SJSA1 (cell line): ENCODE measurements around the gene TULP4. TPM values are rescaled to one million over a fixed set of nuclear protein-coding genes. Genes with fewer than 3 reads are reported as not detected.
"Not testable (repeated sequence)": the region's sequence is repeated elsewhere in the genome, so short reads cannot be mapped to it uniquely, and the experiment has no call there.

ENCODE experiments used
- DNase-seq, 2 experiments: peaks; one replicate each; pipeline ENCODE4 v3.0.0-alpha.2; 2015 to 2020; ENCODE audit warnings: low spot score in 2 of 2, low read depth in 1 of 2
- H3K27ac ChIP-seq: fragments of 250-450 bp; sonication (Bioruptor Pico); 2 replicates; pipeline ENCODE4 v1.5.1; 2020; ENCODE audit warnings: mild to moderate bottlenecking, moderate library complexity
- H3K27me3 ChIP-seq: fragments of 250-450 bp; sonication (Bioruptor Pico); replicated peaks from 2 replicates; pipeline ENCODE4 v1.5.1; 2020; ENCODE audit warnings: mild to moderate bottlenecking, moderate library complexity
- H3K36me3 ChIP-seq: fragments of 250-450 bp; sonication (Bioruptor Pico); 2 replicates; pipeline ENCODE4 v1.5.1; 2020; ENCODE audit warnings: mild to moderate bottlenecking
- H3K4me1 ChIP-seq: fragments of 250-450 bp; sonication (Bioruptor Pico); replicated peaks from 2 replicates; pipeline ENCODE4 v1.6.1; 2021; ENCODE audit warnings: mild to moderate bottlenecking
- H3K4me3 ChIP-seq: fragments of 250-450 bp; sonication (Bioruptor Pico); 2 replicates; pipeline ENCODE4 v1.5.1; 2020; ENCODE audit warnings: mild to moderate bottlenecking
- H3K9me3 ChIP-seq: fragments of 250-450 bp; sonication (Bioruptor Pico); replicated peaks from 2 replicates; pipeline ENCODE4 v1.5.1; 2020; ENCODE audit warnings: mild to moderate bottlenecking
- total RNA-seq: library from RNA; depleted of rRNA; stranded (reverse); fragments of >200 nt; shearing (Covaris generic); gene quantifications from 2 replicates; pipeline ENCODE4 v1.2.3, GENCODE V29; 2014

The TULP4 gene
- total RNA-seq, 1 experiment from 2014 or later: 70.1 TPM

- peak; percentile 62 to 71 for DNase-seq
- Histone ChIP-seq H3K4me1 (peaks cover 24% of the 10 kb centered on the region), H3K4me3 (no peak overlapping the region), H3K9me3 (no peaks in the 10 kb centered on the region), H3K27me3 (no peaks in the 10 kb centered on the region), H3K27ac (peak overlapping the region; percentile 53), H3K36me3 (peaks cover 10% of the 10 kb centered on the region)
These were observed 163.4 kb downstream of the TULP4 start for GRCh38 chr6:158475344-158476302.

- DNase-seq: no peak
- Histone ChIP-seq H3K27me3 (no peaks in the 10 kb centered on the region), H3K9me3 (no peaks in the 10 kb centered on the region), H3K36me3 (peaks cover 17% of the 10 kb centered on the region), H3K4me1 (peaks cover 30% of the 10 kb centered on the region), H3K27ac (no peak overlapping the region; the same call in 1 of the 2 replicates), H3K4me3 (no peak overlapping the region)
These were observed 164.1 kb downstream of the TULP4 start for GRCh38 chr6:158476389-158476788.

- not testable (repeated sequence) for H3K27ac ChIP-seq, DNase-seq, H3K27me3 ChIP-seq, H3K9me3 ChIP-seq, H3K4me3 ChIP-seq
- peaks cover 43% of the 10 kb centered on the region for H3K4me1 ChIP-seq
- peaks cover 24% of the 10 kb centered on the region for H3K36me3 ChIP-seq
These were observed 165.5 kb downstream of the TULP4 start for GRCh38 chr6:158477722-158478121.

- Histone ChIP-seq H3K36me3 (peaks cover 34% of the 10 kb centered on the region), H3K27me3 (no peaks in the 10 kb centered on the region), H3K4me1 (peaks cover 26% of the 10 kb centered on the region), H3K4me3 (no peak overlapping the region), H3K27ac (no peak overlapping the region), H3K9me3 (no peaks in the 10 kb centered on the region)
- no peak for DNase-seq
These were observed 168.7 kb downstream of the TULP4 start for GRCh38 chr6:158480989-158481388.

- Histone ChIP-seq H3K27me3 (no peaks in the 10 kb centered on the region), H3K4me1 (peaks cover 19% of the 10 kb centered on the region), H3K27ac (peak overlapping the region; percentile 3), H3K36me3 (peaks cover 31% of the 10 kb centered on the region), H3K9me3 (no peaks in the 10 kb centered on the region), H3K4me3 (no peak overlapping the region)
- DNase-seq: peak; percentile 80 to 88
These were observed 169.6 kb downstream of the TULP4 start for GRCh38 chr6:158481690-158482473.

GRCh38 chr6:158485431-158485830, 173.2 kb downstream of the TULP4 start:
- DNase-seq: no peak
- no peaks in the 10 kb centered on the region for H3K27me3 ChIP-seq
- no peak overlapping the region for H3K27ac ChIP-seq

GRCh38 chr6:158487495-158487894, 175.2 kb downstream of the TULP4 start:
- Histone ChIP-seq H3K36me3 (peaks cover 17% of the 10 kb centered on the region; the same call in 1 of the 2 replicates), H3K9me3 (no peaks in the 10 kb centered on the region), H3K4me3 (no peak overlapping the region), H3K27ac (peak overlapping the region; percentile 73), H3K27me3 (no peaks in the 10 kb centered on the region), H3K4me1 (peaks cover 21% of the 10 kb centered on the region)
- DNase-seq: no peak

More at GRCh38 chr6:158485431-158485830, 173.2 kb downstream of the TULP4 start:
- no peaks in the 10 kb centered on the region for H3K9me3 ChIP-seq
- H3K36me3 ChIP-seq: peaks cover 29% of the 10 kb centered on the region
- peaks cover 38% of the 10 kb centered on the region for H3K4me1 ChIP-seq
- H3K4me3 ChIP-seq: no peak overlapping the region

- peak; percentile 78 to 82 for DNase-seq
- Histone ChIP-seq H3K9me3 (no peaks in the 10 kb centered on the region), H3K4me3 (no peak overlapping the region), H3K27me3 (no peaks in the 10 kb centered on the region), H3K36me3 (peaks cover 12% of the 10 kb centered on the region; the same call in 1 of the 2 replicates), H3K27ac (peak overlapping the region; percentile 73), H3K4me1 (peaks cover 19% of the 10 kb centered on the region)
These were observed 175.8 kb downstream of the TULP4 start for GRCh38 chr6:158488065-158488464.

- no peak for DNase-seq
- peaks cover 19% of the 10 kb centered on the region for H3K36me3 ChIP-seq
- no peaks in the 10 kb centered on the region for H3K9me3 ChIP-seq
- H3K27me3 ChIP-seq: no peaks in the 10 kb centered on the region
- H3K4me1 ChIP-seq: peaks cover 19% of the 10 kb centered on the region
- H3K27ac ChIP-seq: no peak overlapping the region
- H3K4me3 ChIP-seq: no peak overlapping the region
These were observed 177.2 kb downstream of the TULP4 start for GRCh38 chr6:158489441-158489840.

- Histone ChIP-seq H3K36me3 (peaks cover 20% of the 10 kb centered on the region), H3K27me3 (no peaks in the 10 kb centered on the region), H3K9me3 (no peaks in the 10 kb centered on the region), H3K4me3 (no peak overlapping the region), H3K4me1 (peaks cover 12% of the 10 kb centered on the region), H3K27ac (no peak overlapping the region)
- no peak for DNase-seq
These were observed 180.6 kb downstream of the TULP4 start for GRCh38 chr6:158492881-158493280.

- Histone ChIP-seq H3K27me3 (no peaks in the 10 kb centered on the region), H3K9me3 (no peaks in the 10 kb centered on the region), H3K4me3 (no peak overlapping the region), H3K27ac (no peak overlapping the region), H3K36me3 (peaks cover 29% of the 10 kb centered on the region), H3K4me1 (peaks cover 16% of the 10 kb centered on the region)
- no peak for DNase-seq
These were observed 184.4 kb downstream of the TULP4 start for GRCh38 chr6:158496700-158497099.

- H3K4me1 ChIP-seq: peaks cover 16% of the 10 kb centered on the region
- H3K36me3 ChIP-seq: peaks cover 34% of the 10 kb centered on the region
- H3K27me3 ChIP-seq: no peaks in the 10 kb centered on the region
- H3K9me3 ChIP-seq: no peaks in the 10 kb centered on the region
- no peak overlapping the region for H3K4me3 ChIP-seq
- H3K27ac ChIP-seq: no peak overlapping the region
- DNase-seq: no peak
These were observed 185.4 kb downstream of the TULP4 start for GRCh38 chr6:158497620-158498019.

GRCh38 chr6:158498362-158498761, 186.1 kb downstream of the TULP4 start:
- H3K4me1 ChIP-seq: peaks cover 16% of the 10 kb centered on the region
- no peak for DNase-seq
- no peak overlapping the region for H3K27ac ChIP-seq
- peaks cover 40% of the 10 kb centered on the region for H3K36me3 ChIP-seq
- H3K9me3 ChIP-seq: no peaks in the 10 kb centered on the region
- H3K4me3 ChIP-seq: no peak overlapping the region
- H3K27me3 ChIP-seq: no peaks in the 10 kb centered on the region

- Histone ChIP-seq H3K9me3 (no peaks in the 10 kb centered on the region), H3K4me1 (peaks cover 16% of the 10 kb centered on the region), H3K4me3 (no peak overlapping the region), H3K36me3 (peaks cover 29% of the 10 kb centered on the region), H3K27me3 (no peaks in the 10 kb centered on the region), H3K27ac (peak overlapping the region; percentile 49)
- no peak for DNase-seq
These were observed 187.3 kb downstream of the TULP4 start for GRCh38 chr6:158499601-158500000.
